GM12878 (cell line): ENCODE measurements around the gene PRPSAP1. TPM values are rescaled to one million over a fixed set of nuclear protein-coding genes. Genes with fewer than 3 reads are reported as not detected.

Source experiments
- ASH2L ChIP-seq: fragments of 300-600, 200-600 bp; sonication (generic); IDR thresholded peaks from 2 replicates; pipeline ENCODE4 v1.6.1; 2017; ENCODE audit warnings: low read depth, mild to moderate bottlenecking, borderline replicate concordance
- BCL11A ChIP-seq: IDR thresholded peaks from 2 replicates; pipeline ENCODE4 v1.6.1; 2011; ENCODE audit warnings: low read depth, low read length
- BMI1 ChIP-seq: fragments of 450-650 bp; IDR thresholded peaks from 2 replicates; pipeline ENCODE4 v1.6.1; 2016; ENCODE audit warnings: mild to moderate bottlenecking, moderate library complexity, borderline replicate concordance
- CHD1 ChIP-seq: IDR thresholded peaks from 2 replicates; pipeline ENCODE4 v1.6.1; 2012; ENCODE audit warnings: low read depth, low read length, improper control_type of control experiment
- ETV6 ChIP-seq, 2 experiments: fragments of 450-650 bp in 1 of 2; IDR thresholded peaks in 1 of 2; conservative IDR thresholded peaks in 1 of 2; 2 replicates each; pipeline ENCODE4 v1.6.1; 2014; ENCODE audit warnings: antibody characterized with exemption in 1 of 2, borderline replicate concordance in 1 of 2, low read depth in 1 of 2, mild to moderate bottlenecking in 1 of 2, moderate library complexity in 1 of 2
- KDM1A ChIP-seq: fragments of 200-600 bp; sonication (generic); IDR thresholded peaks from 2 replicates; pipeline ENCODE4 v1.6.1; 2016; ENCODE audit warnings: borderline replicate concordance
- NFXL1 ChIP-seq: fragments of 450-650 bp; IDR thresholded peaks from 2 replicates; pipeline ENCODE4 v1.6.1; 2017; ENCODE audit warnings: antibody characterized with exemption, mild to moderate bottlenecking, borderline replicate concordance
- NR2C1 ChIP-seq: fragments of 450-650 bp; IDR thresholded peaks from 2 replicates; pipeline ENCODE4 v1.6.1; 2017; ENCODE audit warnings: antibody characterized with exemption, mild to moderate bottlenecking, moderate library complexity
- PAX5 ChIP-seq: IDR thresholded peaks from 2 replicates; pipeline ENCODE4 v1.6.1; 2011; ENCODE audit warnings: low read depth, low read length, borderline replicate concordance
- RAD21 ChIP-seq: IDR thresholded peaks from 2 replicates; pipeline ENCODE4 v1.6.1; 2011; ENCODE audit warnings: mild to moderate bottlenecking, low read depth, low read length, moderate library complexity; ENCODE audit not compliant: insufficient read depth
- RAD51 ChIP-seq: fragments of 450-650 bp; IDR thresholded peaks from 2 replicates; pipeline ENCODE4 v1.6.1; 2016; ENCODE audit warnings: moderate library complexity, mild to moderate bottlenecking, inconsistent platforms
- RCOR1 ChIP-seq: conservative IDR thresholded peaks from 2 replicates; pipeline ENCODE4 v1.6.1; 2012; ENCODE audit warnings: low read depth, low read length, improper control_type of control experiment
- RFX5 ChIP-seq: IDR thresholded peaks from 2 replicates; pipeline ENCODE4 v1.6.1; 2011; ENCODE audit warnings: low read depth, low read length, improper control_type of control experiment
- SIN3A ChIP-seq: IDR thresholded peaks from 2 replicates; pipeline ENCODE4 v1.6.1; 2012; ENCODE audit warnings: low read depth, low read length, improper control_type of control experiment
- SREBF1 ChIP-seq: IDR thresholded peaks from 2 replicates; pipeline ENCODE4 v1.6.1; 2012; ENCODE audit warnings: mild to moderate bottlenecking, low read length
- SREBF2 ChIP-seq: IDR thresholded peaks from 2 replicates; pipeline ENCODE4 v1.6.1; 2012; ENCODE audit warnings: mild to moderate bottlenecking, low read length
- SUPT20H ChIP-seq: IDR thresholded peaks from 2 replicates; pipeline ENCODE4 v1.6.1; 2011; ENCODE audit warnings: low read depth, mild to moderate bottlenecking, low read length, moderate library complexity, borderline replicate concordance; ENCODE audit not compliant: control insufficient read depth
- TCF7 ChIP-seq: IDR thresholded peaks from 2 replicates; pipeline ENCODE4 v1.6.1; 2014; ENCODE audit warnings: antibody characterized with exemption, borderline replicate concordance
- ZSCAN29 ChIP-seq: fragments of 450-650 bp; IDR thresholded peaks from 2 replicates; pipeline ENCODE4 v1.6.1; 2017; ENCODE audit warnings: mild to moderate bottlenecking, moderate library complexity
- polyA plus RNA-seq, 11 experiments: library from polyadenylated mRNA; depleted of rRNA in 4 of 11; unstranded in 6 of 11; stranded (reverse) in 5 of 11; fragments of >200 nt; fragmentation: Nextera tagmentation in 4 of 11; fragmentation: Illumina TruSeq in 1 of 11; extraction: Ambion mirVana in 4 of 11; extraction: Trizol in 1 of 11; gene quantifications; 1 replicate in 1 of 11; 2 replicates in 10 of 11; pipeline versions ENCODE4 v1.2.1 to v1.2.3, GENCODE V29; 2011 to 2016; ENCODE audit warnings: inconsistent platforms in 2 of 11, missing spikeins in 2 of 11, low read depth in 1 of 11
- total RNA-seq, 4 experiments: library from RNA; depleted of rRNA in 3 of 4; stranded (reverse); fragments of >200 nt in 3 of 4; fragmentation: Illumina TruSeq in 1 of 4; extraction: Trizol in 1 of 4; gene quantifications; 2 replicates each; pipeline versions ENCODE4 v1.2.1 to v1.2.3, GENCODE V29; 2013 to 2021
- TF ChIP-seq, protein P1 (sequence below): IDR thresholded peaks from 2 replicates; pipeline ENCODE4 v1.6.1; 2012; ENCODE audit warnings: mild to moderate bottlenecking, low read depth, low read length
- TF ChIP-seq, protein P2 (sequence below): IDR thresholded peaks from 2 replicates; pipeline ENCODE4 v1.6.1; 2011; ENCODE audit warnings: borderline replicate concordance, low read depth, mild to moderate bottlenecking, moderate library complexity, low read length; ENCODE audit not compliant: insufficient read depth, poor library complexity, severe bottlenecking
- TF ChIP-seq, protein P3 (sequence below): fragments of 450-650 bp; IDR thresholded peaks from 2 replicates; pipeline ENCODE4 v1.6.1; 2017; ENCODE audit warnings: mild to moderate bottlenecking, low read depth, inconsistent platforms; ENCODE audit not compliant: poor library complexity, severe bottlenecking

PRPSAP1 gene
- total and polyA plus RNA-seq, 10 of the 15 experiments (the other 5 are each of a cell fraction or from before 2014, with no cell fraction given): 15.8 to 84.2 (median 44.2) TPM

DNA sequence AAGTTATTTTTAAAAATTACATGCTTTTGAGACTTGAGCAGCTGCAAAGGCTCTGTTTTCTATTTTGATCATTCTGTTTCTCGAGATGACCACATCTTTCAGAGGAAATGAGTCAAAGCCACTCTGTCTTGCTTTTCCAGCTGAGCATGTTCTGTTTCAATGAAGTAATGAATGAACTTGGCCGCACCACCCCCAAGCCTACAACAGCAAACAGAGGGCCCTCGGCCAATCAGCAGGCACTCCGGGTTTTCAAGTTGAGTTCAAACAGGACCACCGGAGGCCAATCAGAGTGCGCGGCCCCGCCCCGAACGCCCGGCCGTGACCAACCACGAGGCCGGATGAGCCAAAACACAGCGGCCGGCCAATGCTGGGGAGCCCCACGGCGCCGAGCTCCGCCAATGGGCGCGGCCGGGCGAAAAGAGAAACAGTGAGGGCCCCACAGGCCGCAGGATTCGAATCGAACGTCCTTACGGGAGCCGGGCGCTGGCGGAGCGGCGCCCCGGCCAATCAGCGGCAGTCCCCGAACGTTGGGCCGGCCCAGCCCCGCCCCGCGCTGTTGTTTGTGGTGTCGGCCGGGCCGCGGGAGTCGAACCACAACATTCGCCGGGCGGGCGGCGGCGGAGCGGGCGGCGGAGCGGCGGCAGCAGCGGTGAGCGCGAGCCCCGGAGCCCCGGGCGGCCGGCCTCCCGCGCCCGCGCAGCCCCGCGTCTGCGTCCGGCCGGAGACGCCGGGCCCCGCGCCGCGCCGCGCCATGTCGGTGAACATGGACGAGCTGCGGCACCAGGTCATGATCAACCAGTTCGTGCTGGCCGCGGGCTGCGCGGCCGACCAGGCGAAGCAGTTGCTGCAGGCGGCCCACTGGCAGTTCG lies 88.7 kb downstream of the PRPSAP1 start, which contains the start of gene UBALD2 (continued):
- TF ChIP-seq CHD1: no peak
- TF ChIP-seq RFX5: peak; percentile 78; the same call in 1 of the 2 replicates
- TF ChIP-seq SUPT20H: no peak
- TF ChIP-seq ZSCAN29: peak; percentile 96
- no peak for TF ChIP-seq NR2C1
- peak; percentile 93 for TF ChIP-seq BCL11A
- peak in 1 of 2 experiments; percentile 88; a peak in 2 of 4 replicates for TF ChIP-seq ETV6 (conservative IDR thresholded peaks at IDR 0.05 in 1 of 2, IDR thresholded peaks at IDR 0.05 in 1 of 2; ENCODE audit: borderline replicate concordance in 1 of 2, low read depth in 1 of 2)
- peak; percentile 51; the same call in 1 of the 2 replicates for TF ChIP-seq RCOR1
- no peak; the same call in 1 of the 2 replicates for TF ChIP-seq RAD51
- no peak for TF ChIP-seq NFXL1
- TF ChIP-seq RAD21: 0 out of 2 replicates have a peak, but pooled peaks have one; percentile 1
- TF ChIP-seq, protein P1, sequence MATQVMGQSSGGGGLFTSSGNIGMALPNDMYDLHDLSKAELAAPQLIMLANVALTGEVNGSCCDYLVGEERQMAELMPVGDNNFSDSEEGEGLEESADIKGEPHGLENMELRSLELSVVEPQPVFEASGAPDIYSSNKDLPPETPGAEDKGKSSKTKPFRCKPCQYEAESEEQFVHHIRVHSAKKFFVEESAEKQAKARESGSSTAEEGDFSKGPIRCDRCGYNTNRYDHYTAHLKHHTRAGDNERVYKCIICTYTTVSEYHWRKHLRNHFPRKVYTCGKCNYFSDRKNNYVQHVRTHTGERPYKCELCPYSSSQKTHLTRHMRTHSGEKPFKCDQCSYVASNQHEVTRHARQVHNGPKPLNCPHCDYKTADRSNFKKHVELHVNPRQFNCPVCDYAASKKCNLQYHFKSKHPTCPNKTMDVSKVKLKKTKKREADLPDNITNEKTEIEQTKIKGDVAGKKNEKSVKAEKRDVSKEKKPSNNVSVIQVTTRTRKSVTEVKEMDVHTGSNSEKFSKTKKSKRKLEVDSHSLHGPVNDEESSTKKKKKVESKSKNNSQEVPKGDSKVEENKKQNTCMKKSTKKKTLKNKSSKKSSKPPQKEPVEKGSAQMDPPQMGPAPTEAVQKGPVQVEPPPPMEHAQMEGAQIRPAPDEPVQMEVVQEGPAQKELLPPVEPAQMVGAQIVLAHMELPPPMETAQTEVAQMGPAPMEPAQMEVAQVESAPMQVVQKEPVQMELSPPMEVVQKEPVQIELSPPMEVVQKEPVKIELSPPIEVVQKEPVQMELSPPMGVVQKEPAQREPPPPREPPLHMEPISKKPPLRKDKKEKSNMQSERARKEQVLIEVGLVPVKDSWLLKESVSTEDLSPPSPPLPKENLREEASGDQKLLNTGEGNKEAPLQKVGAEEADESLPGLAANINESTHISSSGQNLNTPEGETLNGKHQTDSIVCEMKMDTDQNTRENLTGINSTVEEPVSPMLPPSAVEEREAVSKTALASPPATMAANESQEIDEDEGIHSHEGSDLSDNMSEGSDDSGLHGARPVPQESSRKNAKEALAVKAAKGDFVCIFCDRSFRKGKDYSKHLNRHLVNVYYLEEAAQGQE: no peak
- no peak for TF ChIP-seq ASH2L
- peak; percentile 70; the same call in 1 of the 2 replicates for TF ChIP-seq SIN3A
- TF ChIP-seq, protein P2, sequence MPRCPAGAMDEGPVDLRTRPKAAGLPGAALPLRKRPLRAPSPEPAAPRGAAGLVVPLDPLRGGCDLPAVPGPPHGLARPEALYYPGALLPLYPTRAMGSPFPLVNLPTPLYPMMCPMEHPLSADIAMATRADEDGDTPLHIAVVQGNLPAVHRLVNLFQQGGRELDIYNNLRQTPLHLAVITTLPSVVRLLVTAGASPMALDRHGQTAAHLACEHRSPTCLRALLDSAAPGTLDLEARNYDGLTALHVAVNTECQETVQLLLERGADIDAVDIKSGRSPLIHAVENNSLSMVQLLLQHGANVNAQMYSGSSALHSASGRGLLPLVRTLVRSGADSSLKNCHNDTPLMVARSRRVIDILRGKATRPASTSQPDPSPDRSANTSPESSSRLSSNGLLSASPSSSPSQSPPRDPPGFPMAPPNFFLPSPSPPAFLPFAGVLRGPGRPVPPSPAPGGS: no peak
- TF ChIP-seq, protein P3, sequence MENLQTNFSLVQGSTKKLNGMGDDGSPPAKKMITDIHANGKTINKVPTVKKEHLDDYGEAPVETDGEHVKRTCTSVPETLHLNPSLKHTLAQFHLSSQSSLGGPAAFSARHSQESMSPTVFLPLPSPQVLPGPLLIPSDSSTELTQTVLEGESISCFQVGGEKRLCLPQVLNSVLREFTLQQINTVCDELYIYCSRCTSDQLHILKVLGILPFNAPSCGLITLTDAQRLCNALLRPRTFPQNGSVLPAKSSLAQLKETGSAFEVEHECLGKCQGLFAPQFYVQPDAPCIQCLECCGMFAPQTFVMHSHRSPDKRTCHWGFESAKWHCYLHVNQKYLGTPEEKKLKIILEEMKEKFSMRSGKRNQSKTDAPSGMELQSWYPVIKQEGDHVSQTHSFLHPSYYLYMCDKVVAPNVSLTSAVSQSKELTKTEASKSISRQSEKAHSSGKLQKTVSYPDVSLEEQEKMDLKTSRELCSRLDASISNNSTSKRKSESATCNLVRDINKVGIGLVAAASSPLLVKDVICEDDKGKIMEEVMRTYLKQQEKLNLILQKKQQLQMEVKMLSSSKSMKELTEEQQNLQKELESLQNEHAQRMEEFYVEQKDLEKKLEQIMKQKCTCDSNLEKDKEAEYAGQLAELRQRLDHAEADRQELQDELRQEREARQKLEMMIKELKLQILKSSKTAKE: peak; percentile 98
- TF ChIP-seq TCF7: peak; percentile 76
- TF ChIP-seq BMI1: no peak; the same call in 1 of the 2 replicates
- TF ChIP-seq SREBF1: peak; percentile 43; the same call in 1 of the 2 replicates
- peak; percentile 82 for TF ChIP-seq PAX5
- no peak; the same call in 1 of the 2 replicates for TF ChIP-seq SREBF2
- no peak for TF ChIP-seq KDM1A
